Midbrain (tissue), 1 donor: ENCODE results near the gene GALNT12.
A peak's percentile ranks its signal among the peaks of the same experiment; 100 is the strongest.

Experiments used
- DNase-seq: peaks from one replicate; lab custom pipeline; 2025; lab: John Stamatoyannopoulos, UW

GALNT12 gene

GRCh38 chr9:98801969-98802371 lies 5.5 kb upstream of the GALNT12 start:
- DNase-seq: no peak

- no peak for DNase-seq
These were observed 3.4 kb upstream of the GALNT12 start for GRCh38 chr9:98804083-98804482.

GRCh38 chr9:98805506-98806272 lies 1.8 kb upstream of the GALNT12 start:
- no peak for DNase-seq

- DNase-seq: peak; percentile 33
These were observed 955 bp upstream of the GALNT12 start for GRCh38 chr9:98806394-98807035.

GRCh38 chr9:98807814-98808195 lies 335 bp downstream of the GALNT12 start:
- DNase-seq: no peak

- no peak for DNase-seq
These were observed 943 bp downstream of the GALNT12 start for GRCh38 chr9:98808411-98808815.

- no peak for DNase-seq
These were observed 1.4 kb downstream of the GALNT12 start for GRCh38 chr9:98808875-98809274.

- no peak for DNase-seq
These were observed 2.0 kb downstream of the GALNT12 start for GRCh38 chr9:98809311-98810101.

GRCh38 chr9:98810102-98810842 lies 2.8 kb downstream of the GALNT12 start:
- no peak for DNase-seq

- no peak for DNase-seq
These were observed 3.7 kb downstream of the GALNT12 start for GRCh38 chr9:98811051-98811650.

- no peak for DNase-seq
These were observed 8.0 kb downstream of the GALNT12 start for GRCh38 chr9:98815391-98815951.

- no peak for DNase-seq
These were observed 11.3 kb downstream of the GALNT12 start for GRCh38 chr9:98818764-98819163.

- no peak for DNase-seq
These were observed 11.8 kb downstream of the GALNT12 start for GRCh38 chr9:98819231-98819630.

- no peak for DNase-seq
These were observed 14.4 kb downstream of the GALNT12 start for GRCh38 chr9:98821831-98822230.

- no peak for DNase-seq
These were observed 15.2 kb downstream of the GALNT12 start for GRCh38 chr9:98822661-98823060.

- no peak for DNase-seq
These were observed 16.3 kb downstream of the GALNT12 start for GRCh38 chr9:98823666-98824334.

GRCh38 chr9:98825414-98825813 lies 17.9 kb downstream of the GALNT12 start:
- no peak for DNase-seq

GRCh38 chr9:98826716-98827115 lies 19.2 kb downstream of the GALNT12 start:
- no peak for DNase-seq

GRCh38 chr9:98829766-98830165 lies 22.3 kb downstream of the GALNT12 start:
- no peak for DNase-seq

GRCh38 chr9:98830554-98830953 lies 23.1 kb downstream of the GALNT12 start:
- DNase-seq: no peak

- DNase-seq: no peak
These were observed 24.2 kb downstream of the GALNT12 start for GRCh38 chr9:98831696-98832095.
